NCI-H187 (cell line): ENCODE measurements around the gene BRD8.
"Not testable (repeated sequence)": the region's sequence is repeated elsewhere in the genome, so short reads cannot be mapped to it uniquely, and the experiment has no call there.

Source experiments
- DNase-seq, 2 experiments: peaks; one replicate each; lab custom pipeline; 2025; lab: John Stamatoyannopoulos, UW

The BRD8 gene

GRCh38 chr5:138178516-138179276, at the start of gene BRD8, which contains the start of gene KIF20A:
Gene BRD8, minus strand, starts transcription at chr5:138178630. Its CDS starts 16 bp downstream, at chr5:138178614.
Gene KIF20A, plus strand, starts transcription at chr5:138179112. Its CDS starts 569 bp downstream, at chr5:138179681.
- peak; percentile 90 to 94 for DNase-seq

GRCh38 chr5:138226910-138227309, 48.5 kb upstream of the BRD8 start:
- DNase-seq, result no peak

GRCh38 chr5:138224712-138225111, 46.3 kb upstream of the BRD8 start:
- DNase-seq, result no peak

- DNase-seq, result no peak
These were observed 45.1 kb upstream of the BRD8 start for GRCh38 chr5:138223532-138223931.

GRCh38 chr5:138216799-138217198, 38.4 kb upstream of the BRD8 start:
- DNase-seq, result no peak

- DNase-seq, result peak; percentile 76 to 95
These were observed 35.0 kb upstream of the BRD8 start, which contains the start of gene CDC23 for GRCh38 chr5:138213161-138214029. Gene CDC23, minus strand, starts transcription at chr5:138213323. Its CDS starts 11 bp downstream, at chr5:138213312.

- DNase-seq, result no peak
These were observed 34.4 kb upstream of the BRD8 start for GRCh38 chr5:138212828-138213160.

- no peak for DNase-seq
These were observed 32.6 kb upstream of the BRD8 start for GRCh38 chr5:138210985-138211384.

GRCh38 chr5:138193859-138194258, 15.4 kb upstream of the BRD8 start:
- DNase-seq, result not testable (repeated sequence)

GRCh38 chr5:138192826-138193225, 14.4 kb upstream of the BRD8 start:
- no peak for DNase-seq

- DNase-seq, result no peak
These were observed 10.2 kb upstream of the BRD8 start for GRCh38 chr5:138188626-138189025.

GRCh38 chr5:138186002-138186447, 7.6 kb upstream of the BRD8 start:
- DNase-seq, result no peak

- DNase-seq, result no peak
These were observed 4.4 kb upstream of the BRD8 start for GRCh38 chr5:138182808-138183207.

- DNase-seq, result no peak
These were observed 2.4 kb upstream of the BRD8 start for GRCh38 chr5:138180841-138181240.

- peak; percentile 6 to 25 for DNase-seq
These were observed 1.9 kb upstream of the BRD8 start for GRCh38 chr5:138180183-138180782.

GRCh38 chr5:138179277-138179857, 937 bp upstream of the BRD8 start:
- no peak for DNase-seq

- no peak for DNase-seq
These were observed 402 bp downstream of the BRD8 start for GRCh38 chr5:138177941-138178515.

GRCh38 chr5:138170299-138170698, 8.1 kb downstream of the BRD8 start:
- DNase-seq, result no peak

GRCh38 chr5:138169124-138169523, 9.3 kb downstream of the BRD8 start:
- DNase-seq, result no peak

GRCh38 chr5:138163721-138164120, 14.7 kb downstream of the BRD8 start:
- no peak for DNase-seq

- no peak for DNase-seq
These were observed 17.7 kb downstream of the BRD8 start for GRCh38 chr5:138160706-138161105.

GRCh38 chr5:138159666-138160065, 18.8 kb downstream of the BRD8 start:
- DNase-seq, result no peak
